Heart right ventricle (tissue), 16 donors: ENCODE measurements around the gene JUND. TPM values are rescaled to one million over a fixed set of nuclear protein-coding genes. Genes with fewer than 3 reads are reported as not detected.

Source experiments
- ATAC-seq, 8 donors: fragments of 200-7000 bp; cut with Tn5 transposase; one replicate each; pipeline ENCODE4 v1.9.1; 2020; ENCODE audit warnings: mild to moderate bottlenecking in 8 of 8, moderate library complexity in 8 of 8, moderate number of reproducible peaks in 1 of 8
- DNase-seq, 2 donors: peaks; one replicate each; pipeline ENCODE4 v3.0.0-alpha.2; 2020
- H3K27ac ChIP-seq, 10 donors: fragments of 200-600 bp; sonication (generic) in 2 of 10; one replicate each; pipeline versions ENCODE4 v1.5.0 to v1.8.0; 2020 to 2022; ENCODE audit warnings: mild to moderate bottlenecking in 3 of 10
- H3K27me3 ChIP-seq, 7 donors: fragments of 200-600 bp; one replicate each; pipeline ENCODE4 v1.8.0; 2021 to 2022; ENCODE audit warnings: mild to moderate bottlenecking in 2 of 7
- H3K36me3 ChIP-seq, 9 donors: fragments of 200-600 bp; sonication (generic) in 1 of 9; one replicate each; pipeline versions ENCODE4 v1.5.0 to v1.8.0; 2020 to 2022; ENCODE audit warnings: mild to moderate bottlenecking in 2 of 9
- H3K4me1 ChIP-seq, 9 donors: fragments of 200-600 bp; sonication (generic) in 1 of 9; one replicate each; pipeline versions ENCODE4 v1.5.0 to v1.8.0; 2020 to 2022; ENCODE audit warnings: mild to moderate bottlenecking in 4 of 9
- H3K4me3 ChIP-seq, 10 donors: fragments of 200-600 bp; sonication (generic) in 2 of 10; one replicate each; pipeline versions ENCODE4 v1.5.0 to v1.8.0; 2020 to 2022; ENCODE audit warnings: mild to moderate bottlenecking in 7 of 10, moderate library complexity in 2 of 10
- H3K9me3 ChIP-seq, 11 donors: fragments of 200-600 bp in 10 of 11; sonication (generic) in 2 of 11; one replicate each; pipeline versions ENCODE4 v1.5.0 to v1.8.0; 2013 to 2022; ENCODE audit warnings: mild to moderate bottlenecking in 2 of 11, control low read depth in 1 of 11, moderate library complexity in 1 of 11
- CTCF ChIP-seq, 9 donors: fragments of 200-600 bp; sonication (generic) in 2 of 9; IDR thresholded peaks; one replicate each; pipeline versions ENCODE4 v1.5.0 to v1.8.0; 2021 to 2022; ENCODE audit warnings: antibody characterized with exemption in 9 of 9, mild to moderate bottlenecking in 5 of 9, moderate library complexity in 1 of 9
- WGBS, 2 donors: extraction: QIAGEN DNeasy Blood & Tissue Kit; methylation state at CpG; one replicate each; pipeline ENCODE4 v1.1.7; 2013; ENCODE audit warnings: inconsistent platforms in 1 of 2; 5-methylcytosine and 5-hydroxymethylcytosine counted together
- intact Hi-C, 10 donors: fragments of 100-400 bp; cut with DNase I; formaldehyde crosslinking; loops; one replicate each; pipeline versions ENCODE4 v1.11.1 to v1.14.2; 2022
- polyA plus RNA-seq, 2 donors: library from polyadenylated mRNA; stranded (reverse); fragments of 200-250 nt; gene quantifications; one replicate each; pipeline ENCODE4 v1.2.3, GENCODE V29; 2013
- total RNA-seq, 10 donors: library from RNA; stranded (reverse); fragmentation: NEBNext Ultra II Directional in 3 of 10; extraction: Animal tissue kit (Norgen Biotek cat#: 25700) in 3 of 10; gene quantifications; one replicate each; pipeline versions ENCODE4 v1.2.1 to v1.2.4, GENCODE V29; 2021 to 2023
- donor health status: Arrhythmogenic right ventricular cardiomyopathy.
- donor health status: ischemic (EF 13 %, LVEDD 7.1; RV severe dilation, severe dysfunction).
- donor health status: healthy with polysubstance abuse.
- donor health status: DM: no; HTN: yes; CAD: no.
- donor health status: DM: no; HTN: no; CAD: no.
- donor health status: ischemic (EF 25% LVEDD 6.9; RV normal size, moderate dysfunction).
- donor health status: ischemic (EF 25% LVEDD 5.7; RV mildly dilated, moderate dysfunction).
- donor health status: healthy.
- donor health status: DM: yes; HTN: yes; CAD: no.
- donor health status: Ischemic cardiomyopathy.
- donor health status: ischemic (EF 35%, LVEDD 5.7; RV mildly dilated, moderate dysfunction).
- donor health status: nonischemic (EF 11% LVEDD 7.7; RV severe dilation, severe dysfunction).
- donor health status: DM: yes; HTN: yes; CAD: no.
- donor health status: PGD.
- donor health status: ischemic (EF 29% LVEDD 5.4; RV normal size, mild dysfunction).
- donor health status: nonischemic (EF 23%, LVEDD 6.1; RV moderate dilation, normal function).

JUND gene
- total and polyA plus RNA-seq, 12 donors: 93.7 to 278 (median 133) TPM

GRCh38 chr19:18280247-18281081 lies 958 bp downstream of the JUND start:
- peak overlapping the region; percentile 75 to 100 (median 94) for H3K4me3 ChIP-seq
- H3K27ac ChIP-seq: peak overlapping the region; percentile 99 to 100 (median 100)
- ATAC-seq (peak; percentile 16 to 69 (median 24)), DNase-seq (peak; percentile 67 to 82)
- TF ChIP-seq CTCF (IDR thresholded peaks at IDR 0.05): peak in 1 of 9 donors; percentile 9
- peaks cover 9 to 63% (median 52%) of the 10 kb centered on the region in 9 donors for H3K4me1 ChIP-seq
- WGBS, 2 donors: 1% methylated on average over 68 to 110 of the region's 111 CpGs
- peaks cover 0 to 34% (median 15%) of the 10 kb centered on the region in 9 donors for H3K36me3 ChIP-seq
- no peaks in the 10 kb centered on the region for H3K9me3 ChIP-seq
- no peaks in the 10 kb centered on the region for H3K27me3 ChIP-seq
- intact Hi-C loops: loop anchor here in 5 of 10 donors (1.0 to 10.0 kb wide), 5 partner anchors 24 to 134 kb away; partner anchors contain the start of genes LSM4 (in 1 of the 5) and SSBP4 (in 1 of the 5)

- Histone ChIP-seq H3K4me3 (peak overlapping the region; percentile 75 to 100 (median 94)), H3K27ac (peak overlapping the region; percentile 99 to 100 (median 100)), H3K27me3 (no peaks in the 10 kb centered on the region), H3K4me1 (peaks cover 14 to 64% (median 59%) of the 10 kb centered on the region in 9 donors), H3K9me3 (no peaks in the 10 kb centered on the region), H3K36me3 (peaks cover 0 to 34% (median 15%) of the 10 kb centered on the region in 9 donors)
- intact Hi-C loops: loop anchor here (1.0 to 10.0 kb wide), 12 partner anchors 25 to 138 kb away; partner anchors contain the start of genes LSM4 (in 8 of the 10), SSBP4 (in 4 of the 10) and PGPEP1 (in 1 of the 10)
- peak; percentile 65 to 85 (median 80) for ATAC-seq
- TF ChIP-seq CTCF (IDR thresholded peaks at IDR 0.05): peak; percentile 54 to 98 (median 93)
- DNase-seq: peak; percentile 91 to 93
- WGBS, 2 donors: 1% methylated on average over 46 to 55 of the region's 55 CpGs
These were observed 1.7 kb downstream of the JUND start for GRCh38 chr19:18279516-18280246.

- Histone ChIP-seq H3K4me1 (peaks cover 17 to 67% (median 63%) of the 10 kb centered on the region in 9 donors), H3K36me3 (peaks cover 0 to 34% (median 15%) of the 10 kb centered on the region in 9 donors), H3K4me3 (peak overlapping the region; percentile 75 to 100 (median 94)), H3K9me3 (no peaks in the 10 kb centered on the region), H3K27me3 (no peaks in the 10 kb centered on the region), H3K27ac (peak overlapping the region in 9 of 10 donors; percentile 99 to 100 (median 100))
- DNase-seq: no peak
- WGBS, 2 donors: 3% methylated on average over 5 of the region's 5 CpGs
- intact Hi-C loops: loop anchor here (1.0 to 10.0 kb wide), 10 partner anchors 43 to 138 kb away; partner anchors contain the start of genes LSM4 (in 7 of the 10), SSBP4 (in 3 of the 10) and PGPEP1 (in 1 of the 10)
- TF ChIP-seq CTCF (IDR thresholded peaks at IDR 0.05): no peak
- ATAC-seq: no peak
These were observed 2.2 kb downstream of the JUND start for GRCh38 chr19:18279266-18279515.
